Islet precursor cell (in vitro differentiated cells): ENCODE data around the gene SPEN.

Experiments
- DNase-seq: peaks from one replicate; pipeline ENCODE4 v3.0.0-alpha.2; 2018

SPEN gene

DNA sequence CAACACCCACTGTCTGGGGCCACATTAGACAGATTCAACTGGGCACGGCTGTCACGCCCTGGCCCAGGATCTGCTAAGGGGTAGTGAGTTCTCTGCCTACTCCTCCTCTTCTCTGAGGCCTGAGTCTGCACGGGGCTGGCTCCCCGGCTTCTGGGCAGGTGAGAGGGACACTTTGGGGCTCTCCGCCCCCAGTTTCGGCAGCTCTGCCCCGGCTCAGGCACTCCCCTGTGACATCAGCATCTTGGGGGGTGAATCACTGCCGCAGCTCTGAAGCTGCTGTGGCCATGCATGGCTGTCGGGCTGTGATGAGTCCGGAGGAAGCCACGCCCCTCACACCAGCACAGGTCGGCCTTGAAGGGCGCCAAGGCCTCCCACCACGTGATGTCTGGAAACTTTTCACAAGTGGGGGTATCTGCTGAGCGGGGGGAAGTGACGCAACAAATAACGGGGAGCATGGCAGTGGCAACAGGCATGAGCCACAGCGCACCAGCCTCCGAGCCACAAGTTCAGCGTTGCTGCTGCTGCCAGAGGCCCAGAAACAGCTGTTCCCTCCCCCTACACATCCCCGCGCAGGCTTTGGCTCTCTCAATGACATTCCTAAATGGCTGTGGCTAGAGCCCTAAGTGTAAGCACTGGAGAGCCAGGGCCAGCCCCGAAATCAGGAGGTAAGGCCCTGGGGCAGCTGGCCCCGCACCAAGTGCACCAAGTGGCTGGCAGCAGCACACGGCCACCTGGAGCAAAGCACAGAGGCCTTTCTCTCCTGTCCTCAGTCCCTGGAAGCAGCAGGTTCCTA is 102.1 kb downstream of the SPEN start:
- peak; percentile 92 for DNase-seq

- DNase-seq = no peak
Measured at GRCh38 chr1:15950302-15950701, 102.8 kb downstream of the SPEN start.

DNA sequence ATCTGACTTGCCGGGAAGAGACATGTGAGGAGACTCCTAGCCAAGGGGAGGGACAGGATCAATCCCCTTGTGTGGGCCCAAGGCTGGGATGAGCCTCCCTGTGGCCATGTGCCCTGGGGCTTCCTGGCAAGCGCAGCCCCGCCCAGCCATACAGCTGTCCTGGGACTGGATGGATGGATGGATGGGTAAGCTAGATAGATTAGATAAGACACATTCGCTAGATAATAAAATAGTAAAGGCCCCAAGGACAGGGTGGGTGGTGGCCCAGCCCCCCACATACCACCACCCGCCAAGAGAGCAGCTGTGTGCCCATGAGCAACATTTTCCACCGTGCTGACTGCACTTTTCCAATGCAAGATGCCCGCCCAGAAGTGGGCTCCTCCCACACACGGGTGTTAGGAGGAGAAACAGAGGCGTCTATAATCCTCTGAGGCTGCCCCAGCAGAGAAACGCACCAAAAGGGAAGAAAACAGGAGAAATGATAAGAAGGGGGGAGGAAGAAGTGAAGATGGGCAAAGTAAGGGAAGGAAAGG is 103.3 kb downstream of the SPEN start:
- no peak for DNase-seq

- peak; percentile 51 for DNase-seq
Measured at GRCh38 chr1:15951341-15952153, 104.0 kb downstream of the SPEN start.

- no peak for DNase-seq
Measured at GRCh38 chr1:15952317-15953258, 105.1 kb downstream of the SPEN start.

DNA sequence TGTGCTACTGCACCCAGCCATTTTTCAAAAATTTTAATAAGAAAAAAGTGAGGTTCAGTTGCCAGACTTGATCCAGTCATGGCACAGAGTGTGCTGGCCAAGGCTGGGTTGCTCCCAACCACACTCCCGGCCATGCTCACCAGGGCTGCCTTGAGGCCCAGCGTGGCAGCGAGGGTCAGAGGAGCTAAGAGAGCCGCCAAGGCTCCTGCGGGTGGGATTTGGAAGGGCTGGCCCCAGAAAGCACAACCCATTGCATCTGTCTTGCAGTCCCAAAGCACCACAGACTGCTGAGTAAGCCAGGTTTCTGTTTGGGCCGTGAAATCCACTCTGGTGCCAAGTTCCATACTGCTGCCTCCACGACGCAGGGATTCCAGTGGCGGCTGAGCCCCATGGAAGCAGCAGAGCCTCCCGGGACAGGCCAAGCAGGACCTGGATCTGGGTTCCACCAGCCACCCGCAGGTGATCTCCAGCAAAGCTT is 105.8 kb downstream of the SPEN start:
- no peak for DNase-seq

- no peak for DNase-seq
Measured at GRCh38 chr1:15953791-15954241, 106.3 kb downstream of the SPEN start.

GRCh38 chr1:15954316-15954715 is 106.8 kb downstream of the SPEN start:
- no peak for DNase-seq

DNA sequence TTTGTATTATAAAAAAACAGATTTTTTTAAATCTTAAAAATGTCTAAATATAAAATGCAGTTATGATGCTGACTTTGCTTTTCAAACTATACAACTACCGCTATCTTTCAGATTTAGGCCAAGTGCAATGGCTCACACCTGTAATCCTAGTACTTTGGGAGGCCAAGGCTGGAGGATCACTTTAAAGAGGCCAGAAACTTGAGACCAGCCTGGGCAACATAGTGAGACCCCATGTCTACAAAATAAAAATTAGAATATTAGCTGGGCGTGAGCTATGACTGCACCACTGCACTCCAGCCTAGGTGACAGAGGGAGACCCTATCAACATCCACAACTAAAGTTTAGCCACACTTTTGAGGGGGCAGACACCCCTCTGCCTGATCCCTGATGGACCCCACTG is 108.0 kb downstream of the SPEN start:
- no peak for DNase-seq

DNA sequence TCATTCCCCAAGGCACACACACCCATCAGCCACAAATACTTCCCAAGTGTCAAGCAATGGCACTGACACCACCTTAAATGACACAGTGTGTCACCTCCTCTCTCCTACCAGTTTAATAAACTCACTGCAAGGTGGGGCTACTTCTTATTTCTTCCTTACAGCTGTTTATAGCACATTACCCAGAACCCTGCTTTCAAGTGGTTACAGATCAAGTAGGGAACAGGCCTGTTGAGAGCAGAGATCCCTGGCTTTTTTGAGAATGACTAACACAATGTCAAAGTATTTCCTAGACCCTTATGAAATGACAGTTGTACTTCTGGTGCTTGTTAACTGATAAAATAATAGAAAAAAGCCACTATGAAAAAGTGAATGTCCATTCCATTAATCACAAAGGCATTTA is 108.6 kb downstream of the SPEN start:
- no peak for DNase-seq

DNA sequence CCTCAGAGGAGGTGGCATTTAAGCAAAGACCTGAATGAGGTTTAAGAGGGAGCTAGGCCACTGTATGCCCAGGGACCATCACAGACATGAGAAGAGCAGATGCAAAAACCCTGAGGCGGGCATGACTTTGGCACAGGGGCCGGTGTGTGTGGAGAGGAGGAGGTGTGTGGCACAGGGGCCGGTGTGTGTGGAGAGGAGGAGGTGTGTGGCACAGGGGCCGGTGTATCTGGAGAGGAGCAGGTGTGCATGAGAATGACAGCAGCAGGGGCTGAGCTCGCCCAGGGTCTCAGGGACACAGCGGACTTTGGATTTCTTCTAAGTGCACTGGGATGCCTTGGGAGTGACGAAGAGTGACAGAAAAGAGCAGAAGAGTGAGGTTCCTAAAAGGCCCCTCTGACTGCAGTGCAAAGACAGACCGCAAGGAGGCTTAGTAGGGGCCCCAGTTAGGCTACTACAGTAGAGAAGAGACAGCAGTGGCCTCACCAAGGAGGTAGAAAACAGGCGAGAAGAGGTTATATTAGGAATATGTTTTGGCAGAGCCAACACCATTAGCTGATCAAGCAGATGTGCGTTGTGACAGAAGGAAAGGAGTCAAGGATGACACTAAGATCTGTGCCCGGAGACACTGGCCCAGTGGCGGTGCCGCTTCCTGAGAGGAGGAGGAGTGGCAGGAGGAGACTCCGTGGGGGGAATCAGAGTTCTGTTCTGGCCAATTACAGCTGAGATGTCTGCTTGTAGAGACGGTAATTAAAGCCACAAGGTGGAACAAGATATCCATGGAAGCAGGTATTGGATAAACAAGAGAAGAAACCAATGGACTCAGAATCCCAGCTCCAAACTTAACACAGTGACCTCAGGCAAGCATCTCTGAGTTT is 110.0 kb downstream of the SPEN start:
- DNase-seq = peak; percentile 75

DNA sequence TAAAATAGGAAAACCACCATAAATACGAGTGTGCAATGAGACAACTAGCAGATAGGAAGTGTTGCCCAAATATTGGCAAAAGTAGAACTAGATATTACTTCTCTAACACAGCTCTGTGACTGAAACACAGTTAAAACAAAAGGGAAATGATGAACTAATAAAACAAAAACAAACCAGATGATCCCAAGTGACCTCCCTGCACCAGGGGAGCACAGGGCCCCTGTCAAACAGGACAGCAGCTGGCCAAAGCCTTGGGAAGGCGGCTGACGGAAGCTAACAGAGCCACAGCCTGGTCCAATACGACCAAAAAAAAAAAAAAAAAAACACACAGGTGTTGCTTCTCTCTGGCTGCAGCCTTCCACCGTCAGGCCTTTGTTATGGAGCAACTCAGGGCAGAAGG is 110.6 kb downstream of the SPEN start:
- no peak for DNase-seq

- no peak for DNase-seq
Measured at GRCh38 chr1:15958793-15959192, 111.3 kb downstream of the SPEN start.

DNA sequence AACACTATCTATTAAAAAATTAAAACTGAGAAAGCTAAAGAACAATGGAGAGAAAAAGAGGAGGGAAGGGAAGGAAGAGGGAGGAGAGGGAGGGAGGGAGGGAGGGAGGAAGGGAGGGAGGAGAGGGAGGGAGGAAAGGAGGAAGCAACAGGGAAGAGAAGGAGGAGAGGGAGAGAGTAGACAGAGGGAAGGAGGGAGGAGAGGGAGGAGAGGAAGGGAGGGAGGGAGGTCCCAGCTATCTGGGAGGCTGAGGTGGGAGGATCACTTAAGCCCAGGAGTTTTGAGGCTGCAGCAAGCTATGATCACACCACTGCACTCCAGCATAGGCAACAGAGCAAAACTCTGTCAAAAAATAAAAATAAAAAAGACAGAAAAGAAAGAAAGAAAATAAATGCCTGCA is 111.9 kb downstream of the SPEN start:
- DNase-seq = no peak

GRCh38 chr1:15959827-15960446 is 112.4 kb downstream of the SPEN start:
- no peak for DNase-seq

DNA sequence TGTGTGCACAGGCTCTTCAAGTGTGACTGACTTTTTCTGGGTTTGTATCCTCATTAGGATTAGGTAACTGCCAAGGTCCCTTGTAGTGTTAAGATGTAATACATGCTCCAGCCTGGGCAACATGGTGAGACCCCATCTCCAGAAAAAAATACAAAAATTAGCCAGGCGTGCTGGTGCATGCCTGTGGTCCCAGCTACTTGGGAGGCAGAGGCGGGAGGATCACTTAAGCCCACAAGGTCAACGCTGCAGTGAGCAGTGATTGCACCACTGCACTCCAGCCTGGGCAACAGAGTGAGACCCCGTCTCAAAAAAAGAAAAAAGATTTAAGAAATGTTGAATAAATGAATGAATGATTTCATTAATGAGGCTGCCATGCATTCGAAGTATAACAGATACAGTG is 113.3 kb downstream of the SPEN start:
- DNase-seq = no peak

GRCh38 chr1:15961492-15961891 is 114.0 kb downstream of the SPEN start:
- no peak for DNase-seq

DNA sequence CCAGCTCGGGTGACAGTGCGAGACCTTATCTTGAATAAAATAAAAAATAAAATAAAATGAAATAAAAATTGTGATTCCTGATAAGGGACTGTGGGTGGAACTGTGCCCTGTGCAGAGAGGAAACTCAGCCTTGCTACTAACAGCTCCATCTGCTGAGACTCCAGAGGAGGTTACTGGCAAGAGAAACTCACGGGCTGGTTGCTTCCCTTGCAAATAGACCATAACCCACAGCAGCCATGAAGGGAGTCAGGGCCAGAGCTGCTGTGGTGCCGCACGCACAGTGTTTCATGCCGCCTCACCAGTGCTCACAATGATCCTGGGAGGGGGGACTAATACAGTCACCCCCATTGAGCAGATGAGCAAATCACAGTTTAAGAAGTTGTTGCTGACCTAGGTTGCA is 114.7 kb downstream of the SPEN start:
- DNase-seq = no peak

DNA sequence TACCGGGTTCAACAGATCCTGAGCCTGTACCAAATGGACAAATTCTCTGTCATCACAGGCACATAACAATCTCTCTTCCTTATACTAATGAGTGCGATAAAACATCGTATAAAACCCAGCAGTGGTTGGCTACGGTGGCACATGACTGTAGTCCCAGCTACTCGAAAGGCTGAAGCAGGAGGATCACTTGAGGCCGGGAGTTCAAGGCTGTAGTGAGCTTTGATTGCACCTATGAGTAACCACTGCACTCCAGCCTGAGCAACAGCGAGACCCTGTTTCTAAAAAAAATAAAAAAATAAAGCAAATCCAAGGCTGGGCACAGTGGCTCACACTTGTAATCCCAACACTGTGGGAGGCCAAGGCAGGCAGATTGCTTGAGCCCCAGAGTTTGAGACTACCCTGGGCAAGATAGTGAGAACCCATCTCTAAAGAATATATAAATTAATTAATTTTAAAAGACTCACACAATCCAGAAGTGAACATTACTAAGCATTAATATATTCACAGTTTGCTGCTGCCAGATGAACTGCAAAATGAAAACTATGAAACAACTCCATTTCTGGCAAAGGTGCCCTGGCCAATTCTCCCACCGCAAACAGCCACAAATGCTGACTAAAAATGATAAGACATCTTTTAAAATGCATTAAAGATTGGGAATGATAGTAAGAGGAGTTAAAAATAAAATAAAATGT is 115.3 kb downstream of the SPEN start:
- DNase-seq = no peak

GRCh38 chr1:15963363-15963967 is 116.0 kb downstream of the SPEN start:
- DNase-seq = no peak
